Stimulated activated effector memory CD8-positive, alpha-beta T cell treated with anti-CD3 and anti-CD28 coated beads, Interleukin-12 subunit alpha, Interleukin-12 subunit beta, amount 100 ng/mL, for 72 hours (primary cell): ENCODE data around the gene COLEC12.

Source experiments
- ATAC-seq: fragments of 150-1000 bp; cut with Tn5 transposase; 2 replicates; pipeline ENCODE4 v1.10.0; 2021
- DNase-seq, 2 donors: peaks; one replicate each; pipeline ENCODE4 v3.0.0; 2021 to 2022; ENCODE audit warnings: low spot score in 2 of 2
- H3K27ac Mint-ChIP-seq: one replicate; pipeline ENCODE4 v1.8.0; 2022; ENCODE audit warnings: mild to moderate bottlenecking, mixed read lengths
- H3K36me3 Mint-ChIP-seq: one replicate; pipeline ENCODE4 v1.8.0; 2022; ENCODE audit warnings: mild to moderate bottlenecking, mixed read lengths
- H3K4me1 Mint-ChIP-seq: one replicate; pipeline ENCODE4 v1.8.0; 2022; ENCODE audit warnings: mixed read lengths
- H3K4me3 Mint-ChIP-seq: one replicate; pipeline ENCODE4 v1.8.0; 2022; ENCODE audit warnings: mild to moderate bottlenecking, mixed read lengths
- H3K9me3 Mint-ChIP-seq: one replicate; pipeline ENCODE4 v1.8.0; 2022; ENCODE audit warnings: mixed read lengths

Gene COLEC12

GRCh38 chr18:365651-366050 is 134.8 kb downstream of the COLEC12 start:
- Mint-ChIP-seq H3K9me3 (no peaks in the 10 kb centered on the region), H3K27ac (no peak overlapping the region), H3K4me3 (no peak overlapping the region), H3K36me3 (no peaks in the 10 kb centered on the region), H3K4me1 (no peaks in the 10 kb centered on the region)
- ATAC-seq (no peak), DNase-seq (no peak)

- Mint-ChIP-seq H3K4me3 (no peak overlapping the region), H3K9me3 (no peaks in the 10 kb centered on the region), H3K36me3 (no peaks in the 10 kb centered on the region), H3K4me1 (no peaks in the 10 kb centered on the region), H3K27ac (no peak overlapping the region)
- DNase-seq: no peak
- no peak for ATAC-seq
These were observed 136.2 kb downstream of the COLEC12 start for GRCh38 chr18:364256-364826.

GRCh38 chr18:363301-364085 is 137.0 kb downstream of the COLEC12 start:
- H3K27ac Mint-ChIP-seq: no peak overlapping the region
- no peak for ATAC-seq
- DNase-seq: no peak
- no peaks in the 10 kb centered on the region for H3K4me1 Mint-ChIP-seq
- no peaks in the 10 kb centered on the region for H3K9me3 Mint-ChIP-seq
- H3K4me3 Mint-ChIP-seq: no peak overlapping the region
- no peaks in the 10 kb centered on the region for H3K36me3 Mint-ChIP-seq

- DNase-seq (no peak), ATAC-seq (no peak)
- no peaks in the 10 kb centered on the region for H3K9me3 Mint-ChIP-seq
- H3K36me3 Mint-ChIP-seq: no peaks in the 10 kb centered on the region
- no peak overlapping the region for H3K4me3 Mint-ChIP-seq
- H3K4me1 Mint-ChIP-seq: no peaks in the 10 kb centered on the region
- H3K27ac Mint-ChIP-seq: no peak overlapping the region
These were observed 137.9 kb downstream of the COLEC12 start for GRCh38 chr18:362311-363290.

- no peaks in the 10 kb centered on the region for H3K4me1 Mint-ChIP-seq
- ATAC-seq (no peak), DNase-seq (no peak)
- no peaks in the 10 kb centered on the region for H3K36me3 Mint-ChIP-seq
- no peaks in the 10 kb centered on the region for H3K9me3 Mint-ChIP-seq
- H3K27ac Mint-ChIP-seq: no peak overlapping the region
- H3K4me3 Mint-ChIP-seq: no peak overlapping the region
These were observed 138.6 kb downstream of the COLEC12 start for GRCh38 chr18:361941-362310.

- H3K9me3 Mint-ChIP-seq: no peaks in the 10 kb centered on the region
- no peak overlapping the region for H3K27ac Mint-ChIP-seq
- no peaks in the 10 kb centered on the region for H3K4me1 Mint-ChIP-seq
- no peak overlapping the region for H3K4me3 Mint-ChIP-seq
- DNase-seq (no peak), ATAC-seq (no peak)
- H3K36me3 Mint-ChIP-seq: no peaks in the 10 kb centered on the region
These were observed 139.3 kb downstream of the COLEC12 start for GRCh38 chr18:361100-361732.

- DNase-seq (no peak), ATAC-seq (no peak)
- H3K9me3 Mint-ChIP-seq: no peaks in the 10 kb centered on the region
- H3K4me3 Mint-ChIP-seq: no peak overlapping the region
- H3K27ac Mint-ChIP-seq: no peak overlapping the region
- H3K36me3 Mint-ChIP-seq: no peaks in the 10 kb centered on the region
- H3K4me1 Mint-ChIP-seq: no peaks in the 10 kb centered on the region
These were observed 139.8 kb downstream of the COLEC12 start for GRCh38 chr18:360676-361075.

GRCh38 chr18:356778-357177 is 143.7 kb downstream of the COLEC12 start:
- no peaks in the 10 kb centered on the region for H3K36me3 Mint-ChIP-seq

GRCh38 chr18:355678-356077 is 144.8 kb downstream of the COLEC12 start:
- ATAC-seq (no peak), DNase-seq (no peak)
- no peaks in the 10 kb centered on the region for H3K9me3 Mint-ChIP-seq
- H3K4me1 Mint-ChIP-seq: no peaks in the 10 kb centered on the region
- H3K36me3 Mint-ChIP-seq: no peaks in the 10 kb centered on the region
- H3K4me3 Mint-ChIP-seq: no peak overlapping the region
- no peak overlapping the region for H3K27ac Mint-ChIP-seq

More at GRCh38 chr18:356778-357177, 143.7 kb downstream of the COLEC12 start:
- Mint-ChIP-seq H3K27ac (no peak overlapping the region), H3K4me1 (no peaks in the 10 kb centered on the region), H3K4me3 (no peak overlapping the region), H3K9me3 (no peaks in the 10 kb centered on the region)
- DNase-seq (no peak), ATAC-seq (no peak)

GRCh38 chr18:354471-354870 is 146.0 kb downstream of the COLEC12 start:
- Mint-ChIP-seq H3K36me3 (no peaks in the 10 kb centered on the region), H3K4me1 (no peaks in the 10 kb centered on the region), H3K4me3 (no peak overlapping the region), H3K9me3 (no peaks in the 10 kb centered on the region), H3K27ac (no peak overlapping the region)
- no peak for DNase-seq
- no peak for ATAC-seq

- H3K9me3 Mint-ChIP-seq: no peaks in the 10 kb centered on the region
- no peak for ATAC-seq
These were observed 146.5 kb downstream of the COLEC12 start for GRCh38 chr18:354003-354402.

GRCh38 chr18:352438-352837 is 148.1 kb downstream of the COLEC12 start:
- no peaks in the 10 kb centered on the region for H3K36me3 Mint-ChIP-seq
- no peak for DNase-seq
- H3K9me3 Mint-ChIP-seq: no peaks in the 10 kb centered on the region
- H3K27ac Mint-ChIP-seq: no peak overlapping the region
- ATAC-seq: no peak
- no peak overlapping the region for H3K4me3 Mint-ChIP-seq
- no peaks in the 10 kb centered on the region for H3K4me1 Mint-ChIP-seq

More at GRCh38 chr18:354003-354402, 146.5 kb downstream of the COLEC12 start:
- Mint-ChIP-seq H3K27ac (no peak overlapping the region), H3K36me3 (no peaks in the 10 kb centered on the region), H3K4me1 (no peaks in the 10 kb centered on the region), H3K4me3 (no peak overlapping the region)
- no peak for DNase-seq

GRCh38 chr18:350953-351572 is 149.4 kb downstream of the COLEC12 start:
- ATAC-seq: no peak
- Mint-ChIP-seq H3K4me3 (no peak overlapping the region), H3K27ac (no peak overlapping the region), H3K4me1 (no peaks in the 10 kb centered on the region), H3K9me3 (no peaks in the 10 kb centered on the region), H3K36me3 (no peaks in the 10 kb centered on the region)
- DNase-seq: no peak

GRCh38 chr18:346600-346999 is 153.9 kb downstream of the COLEC12 start:
- H3K4me3 Mint-ChIP-seq: no peak overlapping the region
- H3K4me1 Mint-ChIP-seq: no peaks in the 10 kb centered on the region
- ATAC-seq (no peak), DNase-seq (no peak)
- no peaks in the 10 kb centered on the region for H3K9me3 Mint-ChIP-seq
- H3K36me3 Mint-ChIP-seq: no peaks in the 10 kb centered on the region
- H3K27ac Mint-ChIP-seq: no peak overlapping the region

GRCh38 chr18:341102-341501 is 159.4 kb downstream of the COLEC12 start:
- H3K27ac Mint-ChIP-seq: no peak overlapping the region
- H3K36me3 Mint-ChIP-seq: no peaks in the 10 kb centered on the region
- DNase-seq (no peak), ATAC-seq (no peak)
- no peaks in the 10 kb centered on the region for H3K4me1 Mint-ChIP-seq
- H3K9me3 Mint-ChIP-seq: no peaks in the 10 kb centered on the region
- H3K4me3 Mint-ChIP-seq: no peak overlapping the region
